GM12878 (cell line): ENCODE results near the gene COL11A2. TPM values are rescaled to one million over a fixed set of nuclear protein-coding genes. Genes with fewer than 3 reads are reported as not detected.

Experiments
- ATAC-seq: fragments of 200-7000 bp; cut with Tn5 transposase; 3 replicates; pipeline ENCODE4 v1.9.1; 2020; ENCODE audit warnings: mild to moderate bottlenecking, moderate library complexity
- BruUV-seq: library from RNA; stranded (reverse); fragments of 400-500 nt; replicated peaks from 2 replicates; lab custom pipeline; 2021; lab: Mats Ljungman, UMichigan
- CTCF ChIA-PET: fragments of 300-600 bp; sonication (Branson Sonifier 250); formaldehyde crosslinking; extraction: SDS; loops from one replicate; lab custom pipeline; 2021; ENCODE audit warnings: inconsistent platforms; lab: Yijun Ruan, JAX
- POLR2A ChIA-PET: fragments of 350-600 bp; formaldehyde crosslinking; extraction: SDS; loops from one replicate; lab custom pipeline; 2021; ENCODE audit warnings: inconsistent platforms; lab: Charles Lee
- RAD21 ChIA-PET: fragments of 300-600 bp; sonication (Branson Sonifier 250); formaldehyde crosslinking; loops from one replicate; lab custom pipeline; 2023; ENCODE audit warnings: antibody characterized with exemption; ENCODE audit not compliant: unreplicated experiment; lab: Charles Lee
- SMC1A ChIA-PET: fragments of 300-600 bp; sonication (Branson Sonifier 250); formaldehyde crosslinking; loops from one replicate; lab custom pipeline; 2023; ENCODE audit not compliant: unreplicated experiment, uncharacterized antibody; lab: Charles Lee
- DNase-seq: peaks from one replicate; pipeline ENCODE4 v3.0.0-alpha.2; 2011; ENCODE audit warnings: low read depth, low spot score
- FAIRE-seq: peaks from 3 replicates; lab custom pipeline; 2011; peaks lifted over from hg19 to GRCh38; lab: Jason Lieb, UNC
- H2AFZ ChIP-seq: 2 replicates; pipeline ENCODE4 v1.6.0; 2011; ENCODE audit warnings: low read depth, low read length, control low read depth; ENCODE audit not compliant: control insufficient read depth
- H3K27ac ChIP-seq: 2 replicates; pipeline ENCODE4 v1.5.1; 2011; ENCODE audit warnings: control low read depth; ENCODE audit not compliant: control insufficient read depth, insufficient read depth
- H3K27me3 ChIP-seq, 2 experiments: replicated peaks in 1 of 2; 2 replicates each; pipeline versions ENCODE4 v1.6.0 to v1.6.1; 2011; ENCODE audit warnings: low read length in 1 of 2; ENCODE audit not compliant: control insufficient read depth in 2 of 2, insufficient read depth in 2 of 2
- H3K36me3 ChIP-seq, 2 experiments: 2 replicates each; pipeline ENCODE4 v1.5.1; 2011; ENCODE audit warnings: low read length in 1 of 2; ENCODE audit not compliant: control insufficient read depth in 2 of 2, insufficient read depth in 2 of 2
- H3K4me1 ChIP-seq: 2 replicates; pipeline ENCODE4 v1.6.1; 2011; ENCODE audit warnings: mild to moderate bottlenecking, low read length, moderate library complexity, mixed read lengths; ENCODE audit not compliant: control insufficient read depth, insufficient read depth
- H3K4me2 ChIP-seq: 2 replicates; pipeline ENCODE4 v1.6.0; 2011; ENCODE audit warnings: control low read depth; ENCODE audit not compliant: control insufficient read depth, insufficient read depth
- H3K4me3 ChIP-seq: fragments of 200-600 bp; sonication (generic); 2 replicates; pipeline ENCODE4 v1.5.1; 2016
- H3K79me2 ChIP-seq: 2 replicates; pipeline ENCODE4 v1.6.0; 2011; ENCODE audit warnings: low read length; ENCODE audit not compliant: control insufficient read depth, insufficient read depth
- H3K9ac ChIP-seq: 2 replicates; pipeline ENCODE4 v1.8.0; 2011; ENCODE audit warnings: low read length, control low read depth, mixed read lengths; ENCODE audit not compliant: control insufficient read depth, insufficient read depth
- H3K9me3 ChIP-seq: replicated peaks from 3 replicates; pipeline ENCODE4 v1.5.1; 2011; ENCODE audit warnings: mild to moderate bottlenecking, low read length; ENCODE audit not compliant: control insufficient read depth, insufficient read depth
- H4K20me1 ChIP-seq: 2 replicates; pipeline ENCODE4 v1.6.0; 2011; ENCODE audit not compliant: control insufficient read depth, insufficient read depth
- BCLAF1 ChIP-seq: fragments of 450-650 bp; IDR thresholded peaks from 2 replicates; pipeline ENCODE4 v1.6.1; 2017; ENCODE audit warnings: antibody characterized with exemption, mild to moderate bottlenecking, moderate library complexity
- E4F1 ChIP-seq: fragments of 450-650 bp; IDR thresholded peaks from 2 replicates; pipeline ENCODE4 v1.6.1; 2018; ENCODE audit warnings: borderline replicate concordance, mild to moderate bottlenecking; ENCODE audit not compliant: partially characterized antibody
- FOS ChIP-seq: IDR thresholded peaks from 3 replicates; pipeline ENCODE4 v1.6.1; 2011; ENCODE audit warnings: borderline replicate concordance; ENCODE audit not compliant: insufficient read length; ENCODE audit errors: extremely low read depth
- HDAC2 ChIP-seq: fragments of 200-600 bp; sonication (generic); IDR thresholded peaks from 2 replicates; pipeline ENCODE4 v1.6.1; 2017
- NBN ChIP-seq: fragments of 450-650 bp; IDR thresholded peaks from 2 replicates; pipeline ENCODE4 v1.6.1; 2016
- NFIC ChIP-seq: IDR thresholded peaks from 2 replicates; pipeline ENCODE4 v1.6.1; 2012; ENCODE audit warnings: low read depth, mild to moderate bottlenecking, inconsistent platforms, low read length, moderate library complexity
- PAX8 ChIP-seq: fragments of 450-650 bp; IDR thresholded peaks from 2 replicates; pipeline ENCODE4 v1.6.1; 2017; ENCODE audit warnings: mild to moderate bottlenecking, moderate library complexity
- PBX3 ChIP-seq: IDR thresholded peaks from 2 replicates; pipeline ENCODE4 v1.6.1; 2011; ENCODE audit warnings: mild to moderate bottlenecking, low read depth, low read length, moderate library complexity; ENCODE audit not compliant: insufficient replicate concordance
- POLR2AphosphoS5 ChIP-seq: IDR thresholded peaks from 2 replicates; pipeline ENCODE4 v1.6.1; 2011; ENCODE audit warnings: mild to moderate bottlenecking, low read length, inconsistent platforms
- RB1 ChIP-seq: fragments of 450-650 bp; formaldehyde crosslinking; IDR thresholded peaks from 2 replicates; pipeline ENCODE4 v1.6.1; 2017; ENCODE audit warnings: mild to moderate bottlenecking, borderline replicate concordance
- RELB ChIP-seq: fragments of 450-650 bp; IDR thresholded peaks from 2 replicates; pipeline ENCODE4 v1.6.1; 2017; ENCODE audit warnings: low read depth, mild to moderate bottlenecking, moderate library complexity
- SREBF2 ChIP-seq: IDR thresholded peaks from 2 replicates; pipeline ENCODE4 v1.6.1; 2012; ENCODE audit warnings: mild to moderate bottlenecking, low read length
- SUZ12 ChIP-seq: fragments of 200-600 bp; sonication (generic); IDR thresholded peaks from one replicate; pipeline ENCODE4 v1.6.1; 2018; ENCODE audit warnings: antibody characterized with exemption, mild to moderate bottlenecking; ENCODE audit not compliant: unreplicated experiment
- ZNF274 ChIP-seq: IDR thresholded peaks from one replicate; pipeline ENCODE4 v1.8.0; 2011; ENCODE audit not compliant: insufficient read length, insufficient read depth
- ZNF622 ChIP-seq: fragments of 450-650 bp; IDR thresholded peaks from 2 replicates; pipeline ENCODE4 v1.6.1; 2017; ENCODE audit warnings: mild to moderate bottlenecking, inconsistent platforms
- ZSCAN29 ChIP-seq: fragments of 450-650 bp; IDR thresholded peaks from 2 replicates; pipeline ENCODE4 v1.6.1; 2017; ENCODE audit warnings: mild to moderate bottlenecking, moderate library complexity
- WGBS: methylation state at CpG from one replicate; pipeline ENCODE4 v1.1.6; 2016; ENCODE audit warnings: low lambda C conversion rate; ENCODE audit not compliant: insufficient replicate concordance, insufficient coverage; ENCODE audit errors: missing lambda C conversion rate; 5-methylcytosine and 5-hydroxymethylcytosine counted together
- in situ Hi-C: fragments of 300-500 bp; cut with MboI; formaldehyde crosslinking; loops from 9 replicates; pipeline ENCODE4 v1.14.3; 2018; ENCODE audit warnings: mixed read lengths
- intact Hi-C: fragments of 100-400 bp; cut with micrococcal nuclease; formaldehyde crosslinking; loops from one replicate; pipeline ENCODE4 v1.14.2; 2022; ENCODE audit not compliant: unreplicated experiment
- polyA plus RNA-seq, 11 experiments: library from polyadenylated mRNA; depleted of rRNA in 4 of 11; unstranded in 6 of 11; stranded (reverse) in 5 of 11; fragments of >200 nt; fragmentation: Nextera tagmentation in 4 of 11; fragmentation: Illumina TruSeq in 1 of 11; extraction: Ambion mirVana in 4 of 11; extraction: Trizol in 1 of 11; gene quantifications; 1 replicate in 1 of 11; 2 replicates in 10 of 11; pipeline versions ENCODE4 v1.2.1 to v1.2.3, GENCODE V29; 2011 to 2016; ENCODE audit warnings: inconsistent platforms in 2 of 11, missing spikeins in 2 of 11, low read depth in 1 of 11
- total RNA-seq, 4 experiments: library from RNA; depleted of rRNA in 3 of 4; stranded (reverse); fragments of >200 nt in 3 of 4; fragmentation: Illumina TruSeq in 1 of 4; extraction: Trizol in 1 of 4; gene quantifications; 2 replicates each; pipeline versions ENCODE4 v1.2.1 to v1.2.3, GENCODE V29; 2013 to 2021

The COL11A2 gene
- total and polyA plus RNA-seq, 10 of the 15 experiments (the other 5 are each of a cell fraction or from before 2014, with no cell fraction given), result 0.03 to 0.83 (median 0.22) TPM; not detected in 1

- no peaks in the 10 kb centered on the region for H3K79me2 ChIP-seq
- peaks cover 13% of the 10 kb centered on the region for H3K9me3 ChIP-seq
- H3K4me3 ChIP-seq, result no peak overlapping the region
- no peak overlapping the region for H2AFZ ChIP-seq
- POLR2A ChIA-PET, result interaction anchor here (0.8 to 0.9 kb wide), 2 partner anchors 9 to 25 kb away, joined by 3 read pairs; no protein-coding TSS in a partner anchor
- H3K9ac ChIP-seq, result no peak overlapping the region
- H3K4me1 ChIP-seq, result peaks cover 8% of the 10 kb centered on the region
- FAIRE-seq (no peak), ATAC-seq (no peak), DNase-seq (no peak)
- in situ Hi-C loops, result no loop called here
- H3K4me2 ChIP-seq, result no peak overlapping the region
- WGBS, result 36% methylated on average over 6 of the region's 6 CpGs
- RAD21 ChIA-PET, result interaction anchor here (0.9 to 4.2 kb wide), 5 partner anchors 11 to 126 kb away, joined by 3 to 20 read pairs (median 3); no protein-coding TSS in a partner anchor
- no peaks in the 10 kb centered on the region for H3K36me3 ChIP-seq
- intact Hi-C loops, result loop anchor here (1.0 to 2.0 kb wide), 3 partner anchors 26 to 126 kb away; no protein-coding TSS in a partner anchor
- H3K27me3 ChIP-seq, result no peaks in the 10 kb centered on the region
- H3K27ac ChIP-seq, result no peak overlapping the region
- CTCF ChIA-PET, result interaction anchor here (0.6 to 14.5 kb wide), 14 partner anchors 5 to 127 kb away, joined by 3 to 266 read pairs (median 28); no protein-coding TSS in a partner anchor
- BruUV-seq, result no TSS peak
- SMC1A ChIA-PET, result interaction anchor here (1.0 to 8.0 kb wide), 11 partner anchors 8 to 125 kb away, joined by 3 to 55 read pairs (median 5); no protein-coding TSS in a partner anchor
- no peaks in the 10 kb centered on the region for H4K20me1 ChIP-seq
- TF ChIP-seq SUZ12 (no peak), POLR2AphosphoS5 (no peak), E4F1 (no peak), SREBF2 (no peak), ZNF274 (no peak), ZNF622 (no peak), PBX3 (no peak), NBN (no peak), RELB (no peak), NFIC (no peak), ZSCAN29 (no peak), RB1 (no peak), BCLAF1 (no peak), PAX8 (no peak), FOS (no peak), HDAC2 (no peak)
These were observed 69.1 kb downstream of the COL11A2 start for GRCh38 chr6:33123181-33123580.
